Right cardiac atrium (tissue), 5 donors: ENCODE measurements around the gene RNF32. TPM values are rescaled to one million over a fixed set of nuclear protein-coding genes. Genes with fewer than 3 reads are reported as not detected.
"Not testable (repeated sequence)": the region's sequence is repeated elsewhere in the genome, so short reads cannot be mapped to it uniquely, and the experiment has no call there.

Experiments used
- ATAC-seq, 2 donors: fragments of 200-7000 bp; cut with Tn5 transposase; one replicate each; pipeline versions ENCODE4 v1.8.0 to v1.9.1; 2020; ENCODE audit warnings: moderate library complexity in 2 of 2, mild to moderate bottlenecking in 1 of 2
- DNase-seq, 3 donors: peaks; one replicate each; pipeline ENCODE4 v3.0.0-alpha.2; 2020
- H3K27ac ChIP-seq: one replicate; pipeline ENCODE4 v1.5.1; 2013; ENCODE audit warnings: mild to moderate bottlenecking, low read length, control low read depth, moderate library complexity
- H3K27me3 ChIP-seq: one replicate; pipeline ENCODE4 v1.6.1; 2013; ENCODE audit not compliant: control insufficient read depth, insufficient read depth
- H3K4me1 ChIP-seq: one replicate; pipeline ENCODE4 v1.6.1; 2013; ENCODE audit warnings: low read length; ENCODE audit not compliant: control insufficient read depth, insufficient read depth
- H3K4me3 ChIP-seq: one replicate; pipeline ENCODE4 v1.5.1; 2013; ENCODE audit warnings: low read length, control low read depth
- H3K9me3 ChIP-seq: one replicate; pipeline ENCODE4 v1.6.1; 2013; ENCODE audit warnings: low read length; ENCODE audit not compliant: control insufficient read depth
- WGBS: extraction: QIAGEN DNeasy Blood & Tissue Kit; methylation state at CpG from one replicate; pipeline ENCODE4 v1.1.7; 2013; 5-methylcytosine and 5-hydroxymethylcytosine counted together
- intact Hi-C, 4 donors: fragments of 100-400 bp; cut with DNase I; formaldehyde crosslinking; loops; one replicate each; pipeline versions ENCODE4 v1.11.0 to v1.14.0; 2022 to 2023
- polyA plus RNA-seq: library from polyadenylated mRNA; stranded (reverse); fragments of 200-250 nt; gene quantifications from one replicate; pipeline ENCODE4 v1.2.3, GENCODE V29; 2013
- total RNA-seq, 4 donors: library from RNA; stranded (reverse); fragmentation: NEBNext Ultra II Directional; extraction: Animal tissue kit (Norgen Biotek cat#: 25700); gene quantifications; one replicate each; pipeline ENCODE4 v1.2.1, GENCODE V29; 2021
- donor health status: healthy with polysubstance abuse.
- donor health status: DM: no; HTN: yes; CAD: no.
- donor health status: DM: no; HTN: no; CAD: no.
- donor health status: DM: no; HTN: yes; CAD: no; lungs with severe emphysema.
- donor health status: DM: yes; HTN: yes; CAD: no.

RNF32 gene
- total and polyA plus RNA-seq, 5 donors = 0.47 to 1.3 (median 0.49) TPM

GRCh38 chr7:156616269-156617202 lies 24.0 kb upstream of the RNF32 start:
- H3K4me3 ChIP-seq = peak overlapping the region; percentile 62
- intact Hi-C loops = no loop called here
- H3K4me1 ChIP-seq = no peaks in the 10 kb centered on the region
- 5% methylated on average over 92 of the region's 92 CpGs for WGBS
- DNase-seq (peak in 2 of 3 donors; percentile 23 to 40), ATAC-seq (peak; percentile 47 to 70)
- no peaks in the 10 kb centered on the region for H3K9me3 ChIP-seq
- no peak overlapping the region for H3K27ac ChIP-seq
- no peaks in the 10 kb centered on the region for H3K27me3 ChIP-seq

- intact Hi-C loops = no loop called here
- Histone ChIP-seq H3K27ac (no peak overlapping the region), H3K9me3 (no peaks in the 10 kb centered on the region), H3K4me3 (peak overlapping the region; percentile 62), H3K27me3 (no peaks in the 10 kb centered on the region), H3K4me1 (no peaks in the 10 kb centered on the region)
- WGBS = 85% methylated on average over 11 of the region's 11 CpGs
- DNase-seq (peak in 1 of 3 donors; percentile 7), ATAC-seq (no peak)
These were observed 23.4 kb upstream of the RNF32 start for GRCh38 chr7:156617215-156617614.

- 91% methylated on average over 18 of the region's 18 CpGs for WGBS
- H3K9me3 ChIP-seq = no peaks in the 10 kb centered on the region
- H3K27ac ChIP-seq = no peak overlapping the region
- no peak overlapping the region for H3K4me3 ChIP-seq
- no peak for ATAC-seq
- intact Hi-C loops = no loop called here
- no peaks in the 10 kb centered on the region for H3K4me1 ChIP-seq
- no peaks in the 10 kb centered on the region for H3K27me3 ChIP-seq
- DNase-seq = peak in 1 of 3 donors; percentile 18
These were observed 22.3 kb upstream of the RNF32 start for GRCh38 chr7:156618078-156618779.

- no peaks in the 10 kb centered on the region for H3K4me1 ChIP-seq
- H3K9me3 ChIP-seq = no peaks in the 10 kb centered on the region
- H3K27me3 ChIP-seq = no peaks in the 10 kb centered on the region
- 81% methylated on average over 14 of the region's 14 CpGs for WGBS
- intact Hi-C loops = no loop called here
- ATAC-seq (no peak), DNase-seq (peak in 1 of 3 donors; percentile 17)
- H3K4me3 ChIP-seq = no peak overlapping the region
- H3K27ac ChIP-seq = no peak overlapping the region
These were observed 21.7 kb upstream of the RNF32 start for GRCh38 chr7:156618780-156619367.

GRCh38 chr7:156619488-156620290 lies 20.9 kb upstream of the RNF32 start:
- H3K9me3 ChIP-seq, H3K27ac ChIP-seq, intact Hi-C loops, ATAC-seq, H3K27me3 ChIP-seq, H3K4me1 ChIP-seq, H3K4me3 ChIP-seq: not testable (repeated sequence)
- WGBS = 72% methylated on average over 13 of the region's 13 CpGs
- DNase-seq = peak in 1 of 3 donors; percentile 3

GRCh38 chr7:156620291-156620675 lies 20.3 kb upstream of the RNF32 start:
- Histone ChIP-seq H3K9me3 (no peaks in the 10 kb centered on the region), H3K4me3 (no peak overlapping the region), H3K4me1 (no peaks in the 10 kb centered on the region), H3K27ac (no peak overlapping the region), H3K27me3 (no peaks in the 10 kb centered on the region)
- intact Hi-C loops = no loop called here
- 73% methylated on average over 3 of the region's 3 CpGs for WGBS
- DNase-seq = no peak
- no peak for ATAC-seq

GRCh38 chr7:156621652-156622051 lies 18.9 kb upstream of the RNF32 start:
- no peaks in the 10 kb centered on the region for H3K9me3 ChIP-seq
- intact Hi-C loops = no loop called here

GRCh38 chr7:156625580-156625979 lies 15.0 kb upstream of the RNF32 start:
- no peaks in the 10 kb centered on the region for H3K9me3 ChIP-seq
- no peak overlapping the region for H3K4me3 ChIP-seq
- H3K27me3 ChIP-seq = no peaks in the 10 kb centered on the region
- no peaks in the 10 kb centered on the region for H3K4me1 ChIP-seq
- intact Hi-C loops = no loop called here
- WGBS = 78% methylated on average over 2 of the region's 2 CpGs
- no peak for DNase-seq
- ATAC-seq = no peak
- H3K27ac ChIP-seq = no peak overlapping the region

More at GRCh38 chr7:156621652-156622051, 18.9 kb upstream of the RNF32 start:
- Histone ChIP-seq H3K27me3 (no peaks in the 10 kb centered on the region), H3K27ac (no peak overlapping the region), H3K4me3 (no peak overlapping the region), H3K4me1 (no peaks in the 10 kb centered on the region)
- DNase-seq (no peak), ATAC-seq (no peak)

- no peaks in the 10 kb centered on the region for H3K9me3 ChIP-seq
- no peaks in the 10 kb centered on the region for H3K4me1 ChIP-seq
- ATAC-seq (no peak), DNase-seq (no peak)
- intact Hi-C loops = no loop called here
- WGBS = 83% methylated on average over 7 of the region's 7 CpGs
- H3K27me3 ChIP-seq = no peaks in the 10 kb centered on the region
- H3K4me3 ChIP-seq = no peak overlapping the region
- H3K27ac ChIP-seq = no peak overlapping the region
These were observed 14.2 kb upstream of the RNF32 start for GRCh38 chr7:156626220-156626895.

GRCh38 chr7:156628562-156628961 lies 12.0 kb upstream of the RNF32 start:
- ATAC-seq = no peak
- no peak overlapping the region for H3K27ac ChIP-seq
- no peak overlapping the region for H3K4me3 ChIP-seq
- no peaks in the 10 kb centered on the region for H3K9me3 ChIP-seq
- no peak for DNase-seq
- H3K4me1 ChIP-seq = no peaks in the 10 kb centered on the region
- intact Hi-C loops = no loop called here
- no peaks in the 10 kb centered on the region for H3K27me3 ChIP-seq
